Stomach (tissue), 4 donors: ENCODE measurements around the gene EOMES.
"Not testable (repeated sequence)": the region's sequence is repeated elsewhere in the genome, so short reads cannot be mapped to it uniquely, and the experiment has no call there.

ENCODE experiments used
- CTCF ChIP-seq, 7 experiments: fragments of 450-650 bp in 4 of 7; fragments of 200-600 bp in 3 of 7; sonication (generic) in 3 of 7; IDR thresholded peaks; one replicate each; pipeline ENCODE4 v1.5.1; 2016 to 2019; ENCODE audit warnings: antibody characterized with exemption in 7 of 7, control low read depth in 2 of 7, mild to moderate bottlenecking in 1 of 7
- EP300 ChIP-seq: sonication (generic); formaldehyde crosslinking; IDR thresholded peaks from one replicate; pipeline ENCODE4 v1.6.1; 2017; ENCODE audit warnings: antibody characterized with exemption
- POLR2A ChIP-seq, 4 donors: fragments of 450-650 bp; IDR thresholded peaks; one replicate each; pipeline ENCODE4 v1.6.1; 2016; ENCODE audit warnings: antibody characterized with exemption in 4 of 4, control low read depth in 2 of 4, mild to moderate bottlenecking in 1 of 4, moderate library complexity in 1 of 4

- not testable (repeated sequence) for TF ChIP-seq CTCF (IDR thresholded peaks at IDR 0.05); EP300; POLR2A (IDR thresholded peaks at IDR 0.05)
Observed at GRCh38 chr3:27770384-27770783, 48.3 kb upstream of the EOMES start.
